K562 (cell line): ENCODE measurements around the gene BRD3. TPM values are rescaled to one million over a fixed set of nuclear protein-coding genes. Genes with fewer than 3 reads are reported as not detected.

Experiments used
- ARHGAP35 ChIP-seq: fragments of 450-650 bp; IDR thresholded peaks from 2 replicates; pipeline ENCODE4 v1.6.1; 2018; ENCODE audit not compliant: partially characterized antibody
- CHD7 ChIP-seq: fragments of 200-600 bp; sonication (generic); IDR thresholded peaks from one replicate; pipeline ENCODE4 v1.6.1; 2012; ENCODE audit warnings: mild to moderate bottlenecking, low read depth, low read length, inconsistent platforms
- CREB3 ChIP-seq: fragments of 450-650 bp; conservative IDR thresholded peaks from 2 replicates; pipeline ENCODE4 v1.6.1; 2016; ENCODE audit warnings: missing genetic modification characterization, low read depth, mild to moderate bottlenecking, missing compliant biosample characterization, moderate library complexity
- CXXC5 ChIP-seq: fragments of 250-450 bp; sonication (Bioruptor Pico); IDR thresholded peaks from 2 replicates; pipeline ENCODE4 v1.8.0; 2022; ENCODE audit warnings: inconsistent platforms, mild to moderate bottlenecking, moderate library complexity
- KDM5B ChIP-seq: fragments of 200-600 bp; sonication (generic); IDR thresholded peaks from 2 replicates; pipeline ENCODE4 v1.6.1; 2012; ENCODE audit warnings: low read depth, mild to moderate bottlenecking, moderate library complexity, low read length, control low read depth, inconsistent platforms; ENCODE audit not compliant: insufficient replicate concordance
- NCOA6 ChIP-seq: fragments of 450-650 bp; IDR thresholded peaks from 2 replicates; pipeline ENCODE4 v1.6.1; 2017; ENCODE audit warnings: mild to moderate bottlenecking
- ZNF431 ChIP-seq: sonication (generic); formaldehyde crosslinking; IDR thresholded peaks from 2 replicates; pipeline ENCODE4 v1.8.0; 2022; ENCODE audit warnings: mild to moderate bottlenecking, missing genetic modification reagents
- ZNF551 ChIP-seq: fragments of 250-450 bp; sonication (Bioruptor Pico); IDR thresholded peaks from 2 replicates; pipeline ENCODE4 v1.5.0; 2021; ENCODE audit warnings: mild to moderate bottlenecking, moderate library complexity
- polyA plus RNA-seq, 8 experiments: library from polyadenylated mRNA; depleted of rRNA in 4 of 8; stranded (reverse) in 5 of 8; unstranded in 3 of 8; fragments of >200 nt; fragmentation: Nextera tagmentation in 2 of 8; fragmentation: Illumina TruSeq in 1 of 8; extraction: Ambion mirVana in 2 of 8; extraction: Trizol in 1 of 8; gene quantifications; 2 replicates each; pipeline versions ENCODE4 v1.2.1 to v1.2.3, GENCODE V29; 2011 to 2014; ENCODE audit warnings: inconsistent platforms in 1 of 8, missing spikeins in 1 of 8
- total RNA-seq, 7 experiments: library from RNA; depleted of rRNA in 6 of 7; stranded (reverse); fragments of >200 nt in 6 of 7; fragmentation: Illumina TruSeq in 2 of 7; extraction: Trizol in 2 of 7; gene quantifications; 2 replicates each; pipeline versions ENCODE4 v1.2.1 to v1.2.3, GENCODE V29; 2011 to 2021; ENCODE audit warnings: low replicate concordance in 1 of 7
- TF ChIP-seq, protein P1 (sequence below): fragments of 250-450 bp; sonication (Bioruptor Pico); IDR thresholded peaks from 2 replicates; pipeline ENCODE4 v1.5.0; 2021; ENCODE audit warnings: mild to moderate bottlenecking, moderate library complexity

Gene BRD3
- total and polyA plus RNA-seq, 9 of the 15 experiments (the other 6 are each of a cell fraction or from before 2014, with no cell fraction given), result 0.82 to 37.1 (median 4.2) TPM

GRCh38 chr9:134024828-134025605 lies 42.8 kb downstream of the BRD3 start, which contains the start of gene BRD3OS (continued):
- no peak for TF ChIP-seq CHD7
- no peak for TF ChIP-seq CREB3 (tag)
- no peak for TF ChIP-seq ZNF551 (CRISPR knock-in tag)
- TF ChIP-seq KDM5B, result no peak
- TF ChIP-seq CXXC5, result peak; percentile 98
- TF ChIP-seq, protein P1, sequence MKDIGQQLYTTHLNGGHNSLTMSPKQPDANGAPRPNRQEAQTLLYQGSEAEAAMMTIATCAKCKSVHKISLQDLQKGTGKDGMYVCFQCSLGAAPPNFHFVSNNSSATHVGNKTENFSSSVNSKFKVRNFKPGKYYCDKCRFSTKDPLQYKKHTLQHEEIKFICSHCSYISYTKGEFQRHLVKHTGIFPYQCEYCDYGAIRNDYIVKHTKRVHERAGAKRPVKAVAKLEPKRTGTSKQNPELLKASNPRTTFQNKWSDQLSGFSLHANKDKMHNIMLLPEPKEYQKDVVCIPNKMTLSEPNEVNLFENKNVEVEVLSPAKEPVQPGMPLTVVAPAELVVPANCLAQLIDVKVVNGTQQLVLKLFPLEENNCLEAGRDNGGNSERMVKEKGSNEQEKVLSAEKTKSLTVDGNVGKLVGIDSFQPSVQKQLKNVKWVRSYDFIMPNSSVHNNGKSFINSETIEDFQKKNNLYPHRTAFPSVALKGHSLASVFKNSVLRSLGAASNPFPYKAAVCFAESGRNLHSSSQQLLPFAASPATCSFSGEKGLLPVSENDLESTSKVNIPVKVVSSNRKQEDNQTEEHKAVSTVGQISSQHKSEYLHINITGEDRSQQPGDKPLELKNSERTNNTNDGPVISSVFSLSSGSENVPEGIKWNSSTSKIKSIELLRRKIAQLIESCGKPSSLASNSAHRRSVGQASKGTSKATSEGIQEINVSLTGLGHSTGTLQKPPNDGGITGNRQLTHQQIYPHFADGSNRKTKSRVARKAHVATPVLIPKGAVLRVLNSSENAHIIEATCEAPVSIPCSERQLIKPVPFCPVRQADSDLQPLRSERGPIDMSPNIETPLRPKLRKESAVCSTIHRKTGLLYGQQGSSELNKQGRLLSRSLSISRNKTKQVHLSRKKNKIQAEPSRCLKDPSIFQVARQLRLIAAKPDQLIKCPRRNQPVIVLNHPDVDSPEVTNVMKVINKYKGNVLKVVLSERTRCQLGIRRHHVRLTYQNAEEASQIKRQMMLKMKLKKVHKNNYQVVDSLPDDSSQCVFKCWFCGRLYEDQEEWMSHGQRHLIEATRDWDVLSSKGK (CRISPR knock-in tag), result no peak
- no peak for TF ChIP-seq ARHGAP35
- TF ChIP-seq ZNF431, result no peak
- no peak for TF ChIP-seq NCOA6
